Stimulated activated CD8-positive, alpha-beta memory T cell treated with anti-CD3 and anti-CD28 coated beads, Interleukin-7, amount 100 ng/mL, for 48 hours (primary cell): Measurements from ENCODE around the gene CTNNA1.
"Not testable (repeated sequence)": the region's sequence is repeated elsewhere in the genome, so short reads cannot be mapped to it uniquely, and the experiment has no call there.

Experiments
- DNase-seq, 2 donors: peaks; one replicate each; pipeline ENCODE4 v3.0.0-alpha.2; 2020; ENCODE audit warnings: low read depth in 1 of 2; ENCODE audit errors: extremely low read depth in 1 of 2

CTNNA1 gene

GRCh38 chr5:138760448-138761110 is 7.4 kb downstream of the CTNNA1 start:
- DNase-seq, result no peak

DNA sequence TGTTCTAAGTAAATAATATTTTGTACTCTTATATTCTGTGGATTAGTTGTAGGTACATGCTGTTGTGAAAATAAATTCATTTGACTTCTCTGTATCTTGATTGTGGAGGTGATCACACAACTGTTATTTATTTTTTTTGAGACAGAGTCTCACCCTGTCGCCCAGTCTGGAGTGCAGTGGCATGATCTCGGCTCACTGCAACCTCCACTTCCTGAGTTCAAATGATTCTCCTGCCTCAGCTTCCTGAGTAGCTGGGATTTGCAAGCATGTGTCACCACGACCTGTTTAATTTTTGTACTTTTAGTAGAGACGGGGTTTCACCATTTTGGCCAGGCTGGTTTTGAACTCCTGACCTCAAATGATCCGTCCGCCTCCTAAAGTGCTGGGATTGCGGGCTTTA is 7.9 kb downstream of the CTNNA1 start:
- DNase-seq, result not testable (repeated sequence)

DNA sequence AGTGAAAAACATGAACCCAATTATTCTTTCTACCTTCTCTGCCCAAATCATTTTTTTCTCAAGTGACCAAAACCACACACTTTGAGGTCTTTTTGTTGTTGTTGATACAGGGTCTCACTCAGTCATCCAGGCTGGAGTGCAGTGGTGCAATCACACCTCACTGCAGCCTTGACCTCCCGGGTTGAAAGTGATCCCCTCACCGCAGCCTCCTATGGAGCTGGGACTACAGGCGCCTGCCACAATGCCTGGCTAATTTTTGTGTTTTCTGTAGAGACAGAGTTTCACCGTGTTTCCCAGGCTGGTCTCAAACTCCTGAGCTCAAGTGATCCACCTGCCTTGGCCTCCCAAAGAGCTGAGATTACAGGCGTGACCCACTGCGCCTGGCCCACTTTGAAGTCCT is 8.4 kb downstream of the CTNNA1 start:
- DNase-seq, result not testable (repeated sequence)

GRCh38 chr5:138762110-138762509 is 8.9 kb downstream of the CTNNA1 start:
- DNase-seq, result no peak

DNA sequence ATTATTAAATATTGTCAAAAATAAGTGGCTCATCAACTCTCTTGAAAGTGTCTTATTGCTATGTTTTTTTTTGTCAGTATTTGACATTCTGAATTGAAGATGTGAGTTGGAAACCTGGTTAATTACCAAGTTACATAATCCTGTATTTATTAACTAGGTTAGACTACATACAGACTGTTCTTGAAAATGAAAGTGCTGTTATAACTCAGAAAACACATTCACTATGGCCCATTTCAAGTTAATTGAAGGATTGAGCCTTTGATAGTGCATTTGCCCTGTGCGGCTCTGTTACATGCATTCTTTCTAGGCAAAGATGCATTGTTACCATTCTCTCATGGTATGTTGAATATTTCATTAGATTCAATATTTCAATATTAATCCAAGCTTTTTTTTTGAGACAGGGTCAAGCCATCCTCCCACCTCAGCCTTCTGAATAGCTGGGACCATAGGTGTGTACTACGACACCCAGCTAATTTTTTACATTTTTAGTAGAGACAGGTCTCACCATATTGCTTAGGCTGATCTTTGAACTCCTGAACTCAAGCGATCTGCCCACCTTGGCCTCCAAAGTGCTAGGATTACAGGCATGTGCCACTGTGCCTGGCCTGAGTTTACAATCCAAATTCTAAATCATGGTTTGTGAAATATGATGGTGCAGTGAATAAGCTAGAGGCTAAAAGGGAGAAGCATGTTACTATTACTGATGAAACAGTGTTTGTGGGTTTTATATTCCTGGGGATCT is 10.0 kb downstream of the CTNNA1 start:
- no peak for DNase-seq

DNA sequence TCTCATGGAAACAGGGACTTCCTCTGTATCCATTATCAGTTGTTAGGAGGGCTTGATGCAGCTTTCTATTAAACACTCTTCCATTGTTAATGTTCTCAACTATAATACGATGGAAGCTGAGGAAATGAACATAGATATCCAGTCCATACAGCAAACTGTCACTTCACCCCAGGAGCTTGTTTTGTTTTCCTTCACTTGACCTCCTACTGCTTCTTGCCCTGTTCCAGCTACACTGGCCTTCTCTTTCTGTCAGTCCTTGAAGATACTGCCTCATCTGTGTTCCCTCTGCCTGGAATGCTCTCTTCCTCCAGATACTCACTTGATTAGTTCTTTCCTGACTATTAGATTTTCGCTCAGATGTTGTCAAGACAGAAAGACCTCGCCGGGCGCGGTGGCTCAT is 17.1 kb downstream of the CTNNA1 start:
- DNase-seq, result no peak

- DNase-seq, result no peak
Observed at GRCh38 chr5:138770977-138771376, 17.8 kb downstream of the CTNNA1 start.

- DNase-seq, result no peak
Observed at GRCh38 chr5:138772986-138773594, 19.9 kb downstream of the CTNNA1 start.

- not testable (repeated sequence) for DNase-seq
Observed at GRCh38 chr5:138773624-138774023, 20.4 kb downstream of the CTNNA1 start.

- DNase-seq, result no peak
Observed at GRCh38 chr5:138775034-138775433, 21.8 kb downstream of the CTNNA1 start.

GRCh38 chr5:138778234-138778633 is 25.0 kb downstream of the CTNNA1 start:
- no peak for DNase-seq

DNA sequence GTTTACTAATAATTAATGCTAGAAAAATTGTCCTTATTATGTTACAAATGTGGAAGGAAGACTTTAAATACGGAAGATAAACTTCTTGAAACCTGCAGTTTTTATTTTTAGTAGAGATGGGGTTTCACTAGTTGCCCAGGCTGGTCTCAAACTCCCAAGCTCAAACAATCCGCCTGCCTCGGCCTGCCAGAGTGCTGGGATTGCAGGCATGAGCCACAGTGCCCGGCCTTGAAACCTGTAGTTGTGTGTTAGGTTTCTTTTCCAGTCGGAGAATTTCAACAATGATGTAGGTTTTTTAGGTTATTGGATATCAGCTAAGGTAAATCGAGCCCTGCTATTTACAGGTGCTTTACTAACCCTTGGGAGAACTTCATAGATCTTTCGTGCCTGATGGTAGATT is 30.8 kb downstream of the CTNNA1 start:
- no peak for DNase-seq

DNA sequence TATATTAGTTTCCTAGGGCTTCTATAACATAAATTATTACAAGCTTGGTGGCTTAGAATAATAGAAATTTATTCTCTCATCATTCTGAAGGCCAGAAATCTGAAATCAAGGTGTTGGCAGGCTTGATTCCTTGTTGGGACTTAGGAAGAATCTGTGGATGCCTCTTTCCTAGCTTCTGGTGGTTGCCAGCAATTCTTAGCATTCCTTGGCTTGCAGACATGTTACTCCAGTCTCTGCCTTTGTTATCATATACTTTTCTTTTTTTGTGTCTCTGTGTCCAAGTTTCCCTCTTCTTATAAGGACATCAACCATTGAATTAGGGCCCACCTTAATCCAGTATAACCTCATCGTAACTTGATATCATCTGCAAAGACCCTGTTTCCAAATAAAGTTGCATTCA is 31.4 kb downstream of the CTNNA1 start:
- DNase-seq, result no peak

GRCh38 chr5:138789771-138790242 is 36.6 kb downstream of the CTNNA1 start:
- no peak for DNase-seq

- DNase-seq, result no peak
Observed at GRCh38 chr5:138790684-138791083, 37.5 kb downstream of the CTNNA1 start.

DNA sequence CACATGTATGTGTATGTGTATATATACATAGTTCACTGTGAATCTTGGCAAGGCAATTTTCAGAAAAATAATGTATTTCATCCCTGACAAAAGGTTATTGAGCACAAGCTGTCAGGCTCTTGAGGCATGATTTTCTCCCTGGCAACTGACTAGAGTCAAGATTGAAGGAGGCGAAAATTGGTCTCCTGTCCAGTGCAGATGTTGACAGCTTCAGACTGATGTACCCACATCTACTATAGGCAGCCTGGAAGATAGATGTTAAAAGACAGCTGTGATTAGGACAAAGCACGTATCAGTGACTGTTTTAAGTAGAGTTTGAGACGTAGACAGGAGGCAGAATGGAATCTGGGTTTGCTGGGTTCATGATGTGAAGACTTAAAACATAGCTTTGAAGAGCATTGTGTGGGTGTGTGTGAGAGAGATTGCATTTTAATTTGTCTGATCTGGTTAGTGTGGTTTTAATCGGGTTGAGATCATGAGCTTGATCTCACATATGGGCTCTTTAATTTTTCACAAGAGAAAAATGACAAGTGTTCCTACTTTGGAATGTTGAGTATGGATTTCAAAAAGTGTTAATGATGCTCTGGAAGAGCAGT is 39.1 kb downstream of the CTNNA1 start:
- DNase-seq, result no peak

DNA sequence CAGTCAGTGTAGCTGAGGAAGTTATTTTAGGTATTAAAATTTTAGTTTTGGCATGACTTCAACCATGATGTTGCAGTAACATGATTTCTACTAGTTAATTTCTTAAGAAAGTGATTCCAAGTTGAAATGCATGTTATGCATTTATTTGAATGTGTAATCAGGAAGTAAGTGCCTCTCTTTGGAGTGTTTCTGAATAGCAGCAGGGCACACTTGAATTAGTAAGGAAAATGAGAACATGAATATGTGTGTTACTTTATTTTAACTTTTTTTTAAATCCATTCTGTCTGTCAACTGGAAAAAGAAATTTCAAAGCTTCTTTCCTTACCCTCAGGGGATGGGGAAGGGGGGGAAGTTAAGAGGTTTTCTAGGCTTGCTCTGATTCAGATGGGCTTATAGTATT is 40.4 kb downstream of the CTNNA1 start:
- no peak for DNase-seq

- no peak for DNase-seq
Observed at GRCh38 chr5:138803285-138803684, 50.1 kb downstream of the CTNNA1 start.

GRCh38 chr5:138803935-138804334 is 50.7 kb downstream of the CTNNA1 start:
- no peak for DNase-seq

DNA sequence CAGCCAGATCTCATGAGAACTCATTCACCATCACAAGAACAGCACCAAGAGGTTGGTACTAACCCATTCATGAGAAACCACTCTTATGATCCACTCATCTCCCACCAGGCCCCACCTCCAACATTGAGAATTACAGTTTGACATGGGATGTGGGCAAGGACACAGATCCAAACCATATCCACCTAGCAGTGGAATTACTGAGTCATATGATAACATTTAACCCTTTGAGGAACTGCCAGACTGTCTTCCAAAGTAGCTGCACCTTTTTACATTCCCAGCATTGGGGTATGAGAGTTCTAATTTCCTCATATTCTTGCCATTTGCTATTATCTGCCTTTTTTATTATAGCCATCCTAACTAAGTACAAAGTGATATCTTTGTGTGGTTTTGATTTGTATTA is 51.9 kb downstream of the CTNNA1 start:
- DNase-seq, result no peak

GRCh38 chr5:138807182-138807581 is 54.0 kb downstream of the CTNNA1 start:
- no peak for DNase-seq

DNA sequence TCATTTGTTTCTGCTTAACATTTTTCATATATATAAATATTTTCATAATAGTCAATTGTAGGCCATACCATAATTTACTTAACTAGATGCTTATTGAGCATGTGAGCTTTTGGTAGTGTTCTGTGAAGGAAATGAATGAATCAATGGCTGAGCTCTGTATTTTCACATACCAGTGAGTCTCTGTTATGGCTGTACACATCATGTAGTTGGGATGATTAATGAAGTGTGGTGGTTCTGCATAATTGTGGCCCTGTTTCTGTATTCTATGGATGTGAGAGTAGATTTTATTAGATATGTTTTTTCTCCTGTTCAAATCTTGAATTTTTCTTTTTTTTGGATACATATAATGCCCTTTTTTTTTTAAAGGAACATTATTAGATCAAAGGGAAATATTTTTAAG is 56.2 kb downstream of the CTNNA1 start:
- DNase-seq, result no peak
